ENCODE measurements around the gene CTNNB1. TPM values are rescaled to one million over a fixed set of nuclear protein-coding genes. Genes with fewer than 3 reads are reported as not detected.

CTNNB1 gene
- total and polyA plus RNA-seq, 2 experiments from 2014 or later: 89.4 to 566 TPM

DNA sequence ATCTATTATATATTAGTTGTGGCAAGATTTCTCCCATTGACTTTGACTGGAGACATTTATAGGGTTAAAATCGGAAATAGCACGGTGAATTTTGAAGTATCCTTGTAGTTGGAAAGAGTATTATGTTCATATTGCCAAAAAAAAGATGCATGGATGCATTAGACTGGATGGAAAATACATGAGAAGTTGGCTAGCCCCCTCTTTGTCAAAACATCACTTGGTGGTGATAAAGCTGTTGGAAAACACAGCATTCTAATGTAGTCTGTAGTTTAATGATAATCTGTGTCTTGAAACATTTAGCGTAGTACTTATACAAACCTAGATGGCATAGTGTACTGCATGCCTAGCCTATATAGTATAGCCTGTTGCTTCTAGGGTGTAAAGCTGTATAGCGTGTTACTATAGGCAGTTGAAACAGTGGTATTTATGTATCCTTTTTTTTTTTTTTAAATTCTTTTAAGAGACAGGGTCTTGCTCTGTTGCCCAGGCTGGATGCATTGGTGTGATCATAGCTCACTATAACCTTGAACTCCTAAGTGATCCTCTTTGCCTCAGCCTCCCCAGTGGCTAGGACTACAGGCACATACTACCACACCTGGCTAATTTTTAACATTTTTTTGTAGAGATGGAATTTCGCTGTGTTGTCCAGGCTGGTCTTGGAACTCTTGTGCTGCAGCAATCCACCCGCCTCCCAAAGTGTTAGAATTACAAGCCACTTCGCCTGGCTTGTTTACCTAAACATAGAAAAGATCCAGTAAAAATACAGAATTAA lies 21.8 kb downstream of the CTNNB1 start (continued):
- TF ChIP-seq, protein P1, sequence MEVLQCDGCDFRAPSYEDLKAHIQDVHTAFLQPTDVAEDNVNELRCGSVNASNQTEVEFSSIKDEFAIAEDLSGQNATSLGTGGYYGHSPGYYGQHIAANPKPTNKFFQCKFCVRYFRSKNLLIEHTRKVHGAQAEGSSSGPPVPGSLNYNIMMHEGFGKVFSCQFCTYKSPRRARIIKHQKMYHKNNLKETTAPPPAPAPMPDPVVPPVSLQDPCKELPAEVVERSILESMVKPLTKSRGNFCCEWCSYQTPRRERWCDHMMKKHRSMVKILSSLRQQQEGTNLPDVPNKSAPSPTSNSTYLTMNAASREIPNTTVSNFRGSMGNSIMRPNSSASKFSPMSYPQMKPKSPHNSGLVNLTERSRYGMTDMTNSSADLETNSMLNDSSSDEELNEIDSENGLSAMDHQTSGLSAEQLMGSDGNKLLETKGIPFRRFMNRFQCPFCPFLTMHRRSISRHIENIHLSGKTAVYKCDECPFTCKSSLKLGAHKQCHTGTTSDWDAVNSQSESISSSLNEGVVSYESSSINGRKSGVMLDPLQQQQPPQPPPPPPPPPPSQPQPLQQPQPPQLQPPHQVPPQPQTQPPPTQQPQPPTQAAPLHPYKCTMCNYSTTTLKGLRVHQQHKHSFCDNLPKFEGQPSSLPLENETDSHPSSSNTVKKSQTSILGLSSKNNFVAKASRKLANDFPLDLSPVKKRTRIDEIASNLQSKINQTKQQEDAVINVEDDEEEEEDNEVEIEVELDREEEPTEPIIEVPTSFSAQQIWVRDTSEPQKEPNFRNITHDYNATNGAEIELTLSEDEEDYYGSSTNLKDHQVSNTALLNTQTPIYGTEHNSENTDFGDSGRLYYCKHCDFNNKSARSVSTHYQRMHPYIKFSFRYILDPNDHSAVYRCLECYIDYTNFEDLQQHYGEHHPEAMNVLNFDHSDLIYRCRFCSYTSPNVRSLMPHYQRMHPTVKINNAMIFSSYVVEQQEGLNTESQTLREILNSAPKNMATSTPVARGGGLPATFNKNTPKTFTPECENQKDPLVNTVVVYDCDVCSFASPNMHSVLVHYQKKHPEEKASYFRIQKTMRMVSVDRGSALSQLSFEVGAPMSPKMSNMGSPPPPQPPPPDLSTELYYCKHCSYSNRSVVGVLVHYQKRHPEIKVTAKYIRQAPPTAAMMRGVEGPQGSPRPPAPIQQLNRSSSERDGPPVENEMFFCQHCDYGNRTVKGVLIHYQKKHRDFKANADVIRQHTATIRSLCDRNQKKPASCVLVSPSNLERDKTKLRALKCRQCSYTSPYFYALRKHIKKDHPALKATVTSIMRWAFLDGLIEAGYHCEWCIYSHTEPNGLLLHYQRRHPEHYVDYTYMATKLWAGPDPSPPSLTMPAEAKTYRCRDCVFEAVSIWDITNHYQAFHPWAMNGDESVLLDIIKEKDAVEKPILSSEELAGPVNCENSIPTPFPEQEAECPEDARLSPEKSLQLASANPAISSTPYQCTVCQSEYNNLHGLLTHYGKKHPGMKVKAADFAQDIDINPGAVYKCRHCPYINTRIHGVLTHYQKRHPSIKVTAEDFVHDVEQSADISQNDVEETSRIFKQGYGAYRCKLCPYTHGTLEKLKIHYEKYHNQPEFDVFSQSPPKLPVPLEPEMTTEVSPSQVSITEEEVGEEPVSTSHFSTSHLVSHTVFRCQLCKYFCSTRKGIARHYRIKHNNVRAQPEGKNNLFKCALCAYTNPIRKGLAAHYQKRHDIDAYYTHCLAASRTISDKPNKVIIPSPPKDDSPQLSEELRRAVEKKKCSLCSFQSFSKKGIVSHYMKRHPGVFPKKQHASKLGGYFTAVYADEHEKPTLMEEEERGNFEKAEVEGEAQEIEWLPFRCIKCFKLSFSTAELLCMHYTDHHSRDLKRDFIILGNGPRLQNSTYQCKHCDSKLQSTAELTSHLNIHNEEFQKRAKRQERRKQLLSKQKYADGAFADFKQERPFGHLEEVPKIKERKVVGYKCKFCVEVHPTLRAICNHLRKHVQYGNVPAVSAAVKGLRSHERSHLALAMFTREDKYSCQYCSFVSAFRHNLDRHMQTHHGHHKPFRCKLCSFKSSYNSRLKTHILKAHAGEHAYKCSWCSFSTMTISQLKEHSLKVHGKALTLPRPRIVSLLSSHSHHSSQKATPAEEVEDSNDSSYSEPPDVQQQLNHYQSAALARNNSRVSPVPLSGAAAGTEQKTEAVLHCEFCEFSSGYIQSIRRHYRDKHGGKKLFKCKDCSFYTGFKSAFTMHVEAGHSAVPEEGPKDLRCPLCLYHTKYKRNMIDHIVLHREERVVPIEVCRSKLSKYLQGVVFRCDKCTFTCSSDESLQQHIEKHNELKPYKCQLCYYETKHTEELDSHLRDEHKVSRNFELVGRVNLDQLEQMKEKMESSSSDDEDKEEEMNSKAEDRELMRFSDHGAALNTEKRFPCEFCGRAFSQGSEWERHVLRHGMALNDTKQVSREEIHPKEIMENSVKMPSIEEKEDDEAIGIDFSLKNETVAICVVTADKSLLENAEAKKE (CRISPR knock-in tag; IDR thresholded peaks at IDR 0.05): no peak

DNA sequence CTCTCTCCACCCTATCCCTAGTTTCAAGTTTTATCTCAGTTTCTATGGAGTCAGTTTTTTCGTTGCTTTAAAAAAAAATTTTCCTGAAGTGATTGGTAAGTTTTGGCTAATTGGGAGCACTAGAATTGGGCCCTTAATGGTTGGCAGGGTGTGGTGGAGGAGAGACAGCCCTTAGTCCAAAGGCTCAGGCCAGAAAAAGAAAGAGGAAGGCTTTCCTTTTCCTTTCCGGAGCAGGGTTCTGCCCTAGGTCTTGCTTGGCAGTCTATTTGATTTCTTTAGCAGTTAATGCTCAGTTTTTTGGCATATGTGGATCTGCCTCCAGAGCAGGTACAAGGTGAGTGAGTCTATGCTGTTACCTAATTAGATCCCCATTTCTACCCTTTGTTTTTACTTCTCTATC lies 22.7 kb downstream of the CTNNB1 start:
- Histone ChIP-seq H3K4me2 (no peak overlapping the region), H3K27ac (ENCODE audit: low read depth) (no peak overlapping the region), H3K27me3 (ENCODE audit: insufficient read depth) (no peaks in the 10 kb centered on the region), H3K4me3 (no peak overlapping the region), H2AFZ (no peak overlapping the region), H3K9me2 (ENCODE audit: insufficient read depth) (no peaks in the 10 kb centered on the region), H3K36me3 (ENCODE audit: insufficient read depth) (peaks cover 28% of the 10 kb centered on the region), H3K79me2 (replicated peaks; ENCODE audit: insufficient read depth) (peaks cover 100% of the 10 kb centered on the region), H4K20me1 (replicated peaks; ENCODE audit: insufficient read depth) (peaks cover 70% of the 10 kb centered on the region), H3F3A (replicated peaks; ENCODE audit: low read depth) (no peaks in the 10 kb centered on the region), H3K4me1 (ENCODE audit: insufficient read depth) (peaks cover 20% of the 10 kb centered on the region)
- no peak for DNase-seq (ENCODE audit: low spot score)
- Mint-ChIP-seq H3K4me1 (peaks cover 38% of the 10 kb centered on the region), H3K9me3 (no peaks in the 10 kb centered on the region), H3K27ac (peak overlapping the region; percentile 45; the same call in 1 of the 2 replicates), H3K36me3 (ENCODE audit: low read depth) (peaks cover 32% of the 10 kb centered on the region), H3K27me3 (ENCODE audit: insufficient read depth, low read depth, poor library complexity) (peaks cover 2% of the 10 kb centered on the region), H3K4me3 (no peak overlapping the region)
- no peak for ATAC-seq
- TF ChIP-seq CREB1 (CRISPR knock-in tag; IDR thresholded peaks at IDR 0.05; ENCODE audit: low read depth) (no peak), POLR2AphosphoS5 (IDR thresholded peaks at IDR 0.05; ENCODE audit: low read depth) (no peak), STAT1 (IDR thresholded peaks at IDR 0.05; ENCODE audit: unreplicated experiment) (no peak), NANOG (IDR thresholded peaks at IDR 0.05; ENCODE audit: borderline replicate concordance) (no peak)
- TF ChIP-seq, protein P1 (CRISPR knock-in tag; IDR thresholded peaks at IDR 0.05): no peak
- TF ChIP-seq, protein P2, sequence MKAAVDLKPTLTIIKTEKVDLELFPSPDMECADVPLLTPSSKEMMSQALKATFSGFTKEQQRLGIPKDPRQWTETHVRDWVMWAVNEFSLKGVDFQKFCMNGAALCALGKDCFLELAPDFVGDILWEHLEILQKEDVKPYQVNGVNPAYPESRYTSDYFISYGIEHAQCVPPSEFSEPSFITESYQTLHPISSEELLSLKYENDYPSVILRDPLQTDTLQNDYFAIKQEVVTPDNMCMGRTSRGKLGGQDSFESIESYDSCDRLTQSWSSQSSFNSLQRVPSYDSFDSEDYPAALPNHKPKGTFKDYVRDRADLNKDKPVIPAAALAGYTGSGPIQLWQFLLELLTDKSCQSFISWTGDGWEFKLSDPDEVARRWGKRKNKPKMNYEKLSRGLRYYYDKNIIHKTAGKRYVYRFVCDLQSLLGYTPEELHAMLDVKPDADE (IDR thresholded peaks at IDR 0.05): no peak
